CD8-positive, alpha-beta memory T cell (primary cell): ENCODE data around the gene NR2F6. TPM values are rescaled to one million over a fixed set of nuclear protein-coding genes. Genes with fewer than 3 reads are reported as not detected.

Experiments used
- CTCF ChIA-PET: fragments of 350-600 bp; sonication (Branson Sonifier 250); formaldehyde crosslinking; loops from one replicate; lab custom pipeline; 2021; ENCODE audit warnings: antibody characterized with exemption; lab: Charles Lee
- POLR2A ChIA-PET: fragments of 350-600 bp; sonication (Branson Sonifier 250); formaldehyde crosslinking; loops from one replicate; lab custom pipeline; 2021; ENCODE audit warnings: antibody characterized with exemption; lab: Charles Lee
- DNase-seq, 5 donors: peaks; one replicate each; pipeline versions ENCODE4 v3.0.0 to v3.0.0-alpha.2; 2020 to 2022; ENCODE audit warnings: mixed read lengths in 1 of 5
- H3K27ac ChIP-seq: one replicate; pipeline ENCODE4 v1.7.0; 2013; ENCODE audit warnings: low read depth, mild to moderate bottlenecking, low read length, moderate library complexity
- H3K27me3 ChIP-seq: 2 replicates; pipeline ENCODE4 v1.7.0; 2013; ENCODE audit warnings: low read length, mild to moderate bottlenecking; ENCODE audit not compliant: insufficient read depth, poor library complexity, severe bottlenecking
- H3K36me3 ChIP-seq: 2 replicates; pipeline ENCODE4 v1.7.0; 2013; ENCODE audit warnings: mild to moderate bottlenecking, low read length, moderate library complexity; ENCODE audit not compliant: insufficient read depth
- H3K4me1 ChIP-seq: 2 replicates; pipeline ENCODE4 v1.7.0; 2013; ENCODE audit warnings: mild to moderate bottlenecking, low read length, moderate library complexity; ENCODE audit not compliant: insufficient read depth
- H3K4me3 ChIP-seq: 2 replicates; pipeline ENCODE4 v1.7.0; 2013; ENCODE audit warnings: mild to moderate bottlenecking, low read length
- H3K9me3 ChIP-seq: 2 replicates; pipeline ENCODE4 v1.7.0; 2013; ENCODE audit warnings: mild to moderate bottlenecking, low read length
- H3K27ac Mint-ChIP-seq, 8 donors: one replicate each; pipeline ENCODE4 v1.8.0; 2020 to 2021; ENCODE audit warnings: mixed read lengths in 8 of 8, mild to moderate bottlenecking in 6 of 8, inconsistent platforms in 3 of 8, moderate library complexity in 3 of 8
- H3K27me3 Mint-ChIP-seq, 2 donors: one replicate each; pipeline ENCODE4 v1.8.0; 2020 to 2021; ENCODE audit warnings: mixed read lengths in 2 of 2, mild to moderate bottlenecking in 1 of 2, moderate library complexity in 1 of 2
- H3K36me3 Mint-ChIP-seq, 3 donors: one replicate each; pipeline ENCODE4 v1.8.0; 2020 to 2021; ENCODE audit warnings: mixed read lengths in 3 of 3, inconsistent platforms in 1 of 3, mild to moderate bottlenecking in 1 of 3
- H3K4me1 Mint-ChIP-seq, 3 donors: one replicate each; pipeline ENCODE4 v1.8.0; 2020 to 2021; ENCODE audit warnings: mixed read lengths in 3 of 3, inconsistent platforms in 1 of 3, mild to moderate bottlenecking in 1 of 3
- H3K4me3 Mint-ChIP-seq, 7 donors: one replicate each; pipeline ENCODE4 v1.8.0; 2020 to 2021; ENCODE audit warnings: mixed read lengths in 7 of 7, mild to moderate bottlenecking in 6 of 7, moderate library complexity in 4 of 7, inconsistent platforms in 2 of 7
- H3K9me3 Mint-ChIP-seq, 5 donors: one replicate each; pipeline ENCODE4 v1.8.0; 2020 to 2022; ENCODE audit warnings: mixed read lengths in 5 of 5, mild to moderate bottlenecking in 3 of 5, moderate library complexity in 2 of 5, inconsistent platforms in 1 of 5
- polyA plus RNA-seq: library from polyadenylated mRNA; unstranded; fragments of 300-500 nt; fragmentation: Illumina TruSeq; gene quantifications from one replicate; pipeline ENCODE4 v1.2.3, GENCODE V29; 2021
- total RNA-seq, 2 experiments: library from RNA; stranded (reverse); gene quantifications; one replicate each; pipeline ENCODE4 v1.2.3, GENCODE V29; 2021

NR2F6 gene
- total and polyA plus RNA-seq, 3 experiments from 2014 or later: 0.94 to 7.8 (median 7.4) TPM

GRCh38 chr19:17249887-17250548 is 4.3 kb upstream of the NR2F6 start:
- no peaks in the 10 kb centered on the region for H3K36me3 Mint-ChIP-seq
- no peaks in the 10 kb centered on the region for H3K27me3 ChIP-seq

GRCh38 chr19:17248011-17248776 is 2.5 kb upstream of the NR2F6 start:
- CTCF ChIA-PET: interaction anchor here (0.7 to 1.8 kb wide), 4 partner anchors 12 to 34 kb away, joined by 3 to 7 read pairs (median 4); no protein-coding TSS in a partner anchor
- H3K4me1 Mint-ChIP-seq: peaks cover 3 to 9% (median 4%) of the 10 kb centered on the region in 3 donors
- POLR2A ChIA-PET: interaction anchor here (1.0 kb wide), 1 partner anchor 21 kb away, joined by 3 read pairs; no protein-coding TSS in a partner anchor

More at GRCh38 chr19:17249887-17250548, 4.3 kb upstream of the NR2F6 start:
- Histone ChIP-seq H3K4me1 (peaks cover 8% of the 10 kb centered on the region), H3K27ac (no peak overlapping the region), H3K4me3 (no peak overlapping the region), H3K36me3 (no peaks in the 10 kb centered on the region), H3K9me3 (no peaks in the 10 kb centered on the region)
- H3K4me1 Mint-ChIP-seq: peaks cover 3 to 9% (median 4%) of the 10 kb centered on the region in 3 donors
- POLR2A ChIA-PET: interaction anchor here (0.6 kb wide), 1 partner anchor 179 kb away, joined by 5 read pairs; no protein-coding TSS in a partner anchor
- H3K27me3 Mint-ChIP-seq: peaks cover 6 to 8% of the 10 kb centered on the region in 2 donors
- no peaks in the 10 kb centered on the region for H3K9me3 Mint-ChIP-seq
- H3K4me3 Mint-ChIP-seq: peak overlapping the region in 2 of 7 donors; percentile 26 to 61
- CTCF ChIA-PET: interaction anchor here (0.6 to 1.8 kb wide), 3 partner anchors 12 to 95 kb away, joined by 3 to 7 read pairs (median 4); partner anchors contain the start of gene USHBP1
- no peak for DNase-seq
- H3K27ac Mint-ChIP-seq: no peak overlapping the region

GRCh38 chr19:17246681-17247425 is 1.1 kb upstream of the NR2F6 start:
- Histone ChIP-seq H3K27me3 (no peaks in the 10 kb centered on the region), H3K4me3 (peak overlapping the region; percentile 51), H3K36me3 (no peaks in the 10 kb centered on the region), H3K4me1 (peaks cover 8% of the 10 kb centered on the region), H3K27ac (peak overlapping the region; percentile 44), H3K9me3 (no peaks in the 10 kb centered on the region)
- Mint-ChIP-seq H3K36me3 (no peaks in the 10 kb centered on the region), H3K9me3 (no peaks in the 10 kb centered on the region), H3K4me1 (peaks cover 3 to 12% (median 4%) of the 10 kb centered on the region in 3 donors), H3K27ac (peak overlapping the region in 3 of 8 donors; percentile 65 to 86 (median 73)), H3K4me3 (peak overlapping the region; percentile 57 to 92 (median 86)), H3K27me3 (peaks cover 4 to 8% of the 10 kb centered on the region in 2 donors)
- ChIA-PET CTCF (interaction anchor here (1.6 kb wide), 1 partner anchor 13 kb away, joined by 4 read pairs; no protein-coding TSS in a partner anchor), POLR2A (no interaction called here)
- no peak for DNase-seq

More at GRCh38 chr19:17248011-17248776, 2.5 kb upstream of the NR2F6 start:
- Mint-ChIP-seq H3K4me3 (peak overlapping the region in 1 of 7 donors; percentile 55), H3K36me3 (no peaks in the 10 kb centered on the region), H3K9me3 (no peaks in the 10 kb centered on the region), H3K27me3 (peaks cover 6 to 8% of the 10 kb centered on the region in 2 donors), H3K27ac (no peak overlapping the region)
- peaks cover 8% of the 10 kb centered on the region for H3K4me1 ChIP-seq
- H3K36me3 ChIP-seq: no peaks in the 10 kb centered on the region
- no peaks in the 10 kb centered on the region for H3K9me3 ChIP-seq
- no peaks in the 10 kb centered on the region for H3K27me3 ChIP-seq
- H3K4me3 ChIP-seq: no peak overlapping the region
- H3K27ac ChIP-seq: no peak overlapping the region
- no peak for DNase-seq

- peak overlapping the region; percentile 70 for H3K27ac ChIP-seq
- H3K4me3 ChIP-seq: no peak overlapping the region
- H3K27me3 ChIP-seq: no peaks in the 10 kb centered on the region
- POLR2A ChIA-PET: interaction anchor here (0.5 to 0.7 kb wide), 2 partner anchors 26 to 141 kb away, joined by 3 read pairs; no protein-coding TSS in a partner anchor
- Mint-ChIP-seq H3K9me3 (no peaks in the 10 kb centered on the region), H3K27me3 (peaks cover 4 to 8% of the 10 kb centered on the region in 2 donors), H3K36me3 (no peaks in the 10 kb centered on the region), H3K4me1 (peaks cover 3 to 12% (median 4%) of the 10 kb centered on the region in 3 donors), H3K27ac (no peak overlapping the region), H3K4me3 (peak overlapping the region in 6 of 7 donors; percentile 32 to 66 (median 46))
- CTCF ChIA-PET: interaction anchor here (0.5 to 1.8 kb wide), 2 partner anchors 9 to 11 kb away, joined by 4 to 6 read pairs; no protein-coding TSS in a partner anchor
- H3K4me1 ChIP-seq: peaks cover 8% of the 10 kb centered on the region
- no peaks in the 10 kb centered on the region for H3K36me3 ChIP-seq
- DNase-seq: peak in 1 of 5 donors; percentile 22
- no peaks in the 10 kb centered on the region for H3K9me3 ChIP-seq
Observed at GRCh38 chr19:17244618-17245534, 843 bp downstream of the NR2F6 start.

- POLR2A ChIA-PET: interaction anchor here (0.7 kb wide), 1 partner anchor 142 kb away, joined by 3 read pairs; no protein-coding TSS in a partner anchor
- H3K4me3 ChIP-seq: no peak overlapping the region
- CTCF ChIA-PET: interaction anchor here (0.5 to 1.8 kb wide), 2 partner anchors 8 to 10 kb away, joined by 4 to 6 read pairs; no protein-coding TSS in a partner anchor
- Mint-ChIP-seq H3K4me3 (peak overlapping the region; percentile 32 to 70 (median 53)), H3K27ac (peak overlapping the region in 2 of 8 donors; percentile 14 to 29), H3K36me3 (no peaks in the 10 kb centered on the region), H3K27me3 (peaks cover 3 to 8% of the 10 kb centered on the region in 2 donors), H3K9me3 (no peaks in the 10 kb centered on the region), H3K4me1 (peaks cover 3 to 12% (median 4%) of the 10 kb centered on the region in 3 donors)
- H3K9me3 ChIP-seq: no peaks in the 10 kb centered on the region
- H3K4me1 ChIP-seq: peaks cover 8% of the 10 kb centered on the region
- peak overlapping the region; percentile 70 for H3K27ac ChIP-seq
- DNase-seq: no peak
- no peaks in the 10 kb centered on the region for H3K27me3 ChIP-seq
- H3K36me3 ChIP-seq: no peaks in the 10 kb centered on the region
Observed at GRCh38 chr19:17243830-17244617, 1.7 kb downstream of the NR2F6 start.

- Histone ChIP-seq H3K9me3 (no peaks in the 10 kb centered on the region), H3K36me3 (no peaks in the 10 kb centered on the region), H3K4me3 (no peak overlapping the region), H3K27ac (peak overlapping the region; percentile 70), H3K4me1 (peaks cover 8% of the 10 kb centered on the region), H3K27me3 (no peaks in the 10 kb centered on the region)
- no peak for DNase-seq
- no peaks in the 10 kb centered on the region for H3K36me3 Mint-ChIP-seq
- H3K4me1 Mint-ChIP-seq: peaks cover 3 to 12% (median 4%) of the 10 kb centered on the region in 3 donors
- POLR2A ChIA-PET: interaction anchor here (0.6 kb wide), 1 partner anchor 116 kb away, joined by 3 read pairs; no protein-coding TSS in a partner anchor
- peak overlapping the region in 6 of 7 donors; percentile 29 to 70 (median 46) for H3K4me3 Mint-ChIP-seq
- H3K9me3 Mint-ChIP-seq: no peaks in the 10 kb centered on the region
- CTCF ChIA-PET: interaction anchor here (1.6 kb wide), 1 partner anchor 39 kb away, joined by 5 read pairs; no protein-coding TSS in a partner anchor
- peak overlapping the region in 3 of 8 donors; percentile 10 to 29 (median 20) for H3K27ac Mint-ChIP-seq
- H3K27me3 Mint-ChIP-seq: peaks cover 3 to 8% of the 10 kb centered on the region in 2 donors
Observed at GRCh38 chr19:17243211-17243829, 2.4 kb downstream of the NR2F6 start.
